ENCODE measurements around the gene MYH6.

MYH6 gene

DNA sequence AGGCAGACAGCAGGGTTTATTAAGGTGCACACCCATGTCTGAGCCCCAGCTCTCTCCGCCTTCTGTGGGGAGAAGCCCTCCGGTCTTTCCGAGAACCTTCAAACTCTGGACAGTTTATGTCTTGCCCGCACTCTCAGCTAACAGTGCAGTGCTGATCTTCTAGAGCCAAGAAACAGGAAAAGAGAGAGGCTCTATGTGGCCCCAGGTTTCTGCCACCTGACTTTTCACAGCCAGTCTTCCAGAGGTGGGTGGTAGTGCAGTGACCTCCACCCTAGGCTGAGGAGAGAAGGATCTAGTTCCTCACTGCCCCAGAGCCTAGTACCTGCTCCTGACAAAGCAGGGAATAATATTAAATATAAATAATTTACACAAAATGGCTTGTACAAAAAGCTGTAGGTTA is 51.4 kb downstream of the MYH6 start:
- H3K4me3 ChIP-seq (ENCODE audit: low read depth, low read length): no peak overlapping the region
- TF ChIP-seq, protein P1, sequence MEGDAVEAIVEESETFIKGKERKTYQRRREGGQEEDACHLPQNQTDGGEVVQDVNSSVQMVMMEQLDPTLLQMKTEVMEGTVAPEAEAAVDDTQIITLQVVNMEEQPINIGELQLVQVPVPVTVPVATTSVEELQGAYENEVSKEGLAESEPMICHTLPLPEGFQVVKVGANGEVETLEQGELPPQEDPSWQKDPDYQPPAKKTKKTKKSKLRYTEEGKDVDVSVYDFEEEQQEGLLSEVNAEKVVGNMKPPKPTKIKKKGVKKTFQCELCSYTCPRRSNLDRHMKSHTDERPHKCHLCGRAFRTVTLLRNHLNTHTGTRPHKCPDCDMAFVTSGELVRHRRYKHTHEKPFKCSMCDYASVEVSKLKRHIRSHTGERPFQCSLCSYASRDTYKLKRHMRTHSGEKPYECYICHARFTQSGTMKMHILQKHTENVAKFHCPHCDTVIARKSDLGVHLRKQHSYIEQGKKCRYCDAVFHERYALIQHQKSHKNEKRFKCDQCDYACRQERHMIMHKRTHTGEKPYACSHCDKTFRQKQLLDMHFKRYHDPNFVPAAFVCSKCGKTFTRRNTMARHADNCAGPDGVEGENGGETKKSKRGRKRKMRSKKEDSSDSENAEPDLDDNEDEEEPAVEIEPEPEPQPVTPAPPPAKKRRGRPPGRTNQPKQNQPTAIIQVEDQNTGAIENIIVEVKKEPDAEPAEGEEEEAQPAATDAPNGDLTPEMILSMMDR (conservative IDR thresholded peaks at IDR 0.05; ENCODE audit: low read depth, low read length): no peak
- no peak for DNase-seq (ENCODE audit: low read depth)

DNA sequence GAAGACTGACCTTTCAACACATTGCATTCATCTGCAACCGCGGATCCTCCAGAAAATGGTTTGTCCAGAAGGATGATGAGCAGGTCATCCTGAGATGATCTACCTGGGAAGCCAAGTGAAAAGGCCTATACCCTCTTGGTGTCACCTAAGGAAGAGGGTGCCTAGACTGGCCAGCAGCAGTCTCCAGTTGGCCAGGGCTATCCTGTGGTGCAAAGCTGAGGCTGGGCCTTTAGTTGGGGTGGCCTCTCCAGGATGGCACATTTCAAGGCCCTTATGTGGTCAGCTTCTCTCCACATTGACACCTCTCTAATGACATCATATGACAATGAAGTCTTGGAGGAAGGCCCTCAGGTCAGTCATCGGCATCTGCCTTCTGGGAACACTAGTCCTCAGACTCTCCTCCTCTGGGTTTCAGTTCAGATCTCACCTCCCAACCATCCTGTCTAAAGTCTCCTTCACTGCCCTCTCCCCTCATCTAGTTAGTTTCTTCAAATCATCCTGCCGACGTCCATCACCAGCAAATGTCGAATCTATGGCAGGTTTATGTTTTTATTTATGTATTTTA is 52.1 kb downstream of the MYH6 start:
- TF ChIP-seq, protein P1 (conservative IDR thresholded peaks at IDR 0.05; ENCODE audit: low read depth, low read length): no peak
- no peak for DNase-seq (ENCODE audit: low read depth)
- H3K4me3 ChIP-seq (ENCODE audit: low read depth, low read length): no peak overlapping the region

DNA sequence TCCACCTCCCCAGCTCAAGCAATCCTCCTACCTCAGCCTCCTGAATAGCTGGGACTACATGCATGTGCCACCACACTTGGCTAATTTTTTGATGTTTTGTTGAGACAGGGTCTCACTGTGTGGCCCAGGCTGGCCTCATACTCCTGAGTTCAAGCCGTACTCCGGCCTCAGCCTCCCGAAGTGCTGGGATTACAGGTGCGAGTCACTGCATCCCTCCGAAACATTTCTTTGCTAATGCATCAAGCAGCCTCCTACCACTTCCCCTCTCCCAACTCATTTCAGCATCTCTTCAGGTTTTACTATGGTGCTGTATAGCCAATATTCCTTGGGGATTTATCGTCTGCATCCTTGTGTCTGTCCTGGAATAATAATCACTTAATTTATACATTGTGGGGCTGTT is 53.1 kb downstream of the MYH6 start:
- TF ChIP-seq, protein P1 (conservative IDR thresholded peaks at IDR 0.05; ENCODE audit: low read depth, low read length): no peak
- no peak for DNase-seq (ENCODE audit: low read depth)
- no peak overlapping the region for H3K4me3 ChIP-seq (ENCODE audit: low read depth, low read length)

DNA sequence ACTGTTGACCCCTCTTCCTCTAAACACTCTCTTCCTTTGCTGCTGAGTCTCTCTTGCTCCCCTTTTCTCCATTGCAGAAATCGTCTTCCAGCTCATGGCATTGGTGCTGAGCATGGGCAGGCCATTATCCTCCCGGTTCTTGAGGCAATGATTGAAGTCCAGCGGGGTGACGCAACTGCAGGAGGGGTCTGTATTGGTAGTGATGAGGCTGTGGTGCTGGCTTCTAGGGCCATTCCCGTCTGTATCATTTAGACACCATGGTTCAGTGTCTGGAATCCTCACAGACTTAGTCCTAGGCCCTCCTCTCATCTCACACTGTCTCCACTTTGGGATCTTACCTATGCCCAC is 54.7 kb downstream of the MYH6 start:
- no peak for DNase-seq (ENCODE audit: low read depth)
- H3K4me3 ChIP-seq (ENCODE audit: low read depth, low read length): no peak overlapping the region
- TF ChIP-seq, protein P1 (conservative IDR thresholded peaks at IDR 0.05; ENCODE audit: low read depth, low read length): no peak

DNA sequence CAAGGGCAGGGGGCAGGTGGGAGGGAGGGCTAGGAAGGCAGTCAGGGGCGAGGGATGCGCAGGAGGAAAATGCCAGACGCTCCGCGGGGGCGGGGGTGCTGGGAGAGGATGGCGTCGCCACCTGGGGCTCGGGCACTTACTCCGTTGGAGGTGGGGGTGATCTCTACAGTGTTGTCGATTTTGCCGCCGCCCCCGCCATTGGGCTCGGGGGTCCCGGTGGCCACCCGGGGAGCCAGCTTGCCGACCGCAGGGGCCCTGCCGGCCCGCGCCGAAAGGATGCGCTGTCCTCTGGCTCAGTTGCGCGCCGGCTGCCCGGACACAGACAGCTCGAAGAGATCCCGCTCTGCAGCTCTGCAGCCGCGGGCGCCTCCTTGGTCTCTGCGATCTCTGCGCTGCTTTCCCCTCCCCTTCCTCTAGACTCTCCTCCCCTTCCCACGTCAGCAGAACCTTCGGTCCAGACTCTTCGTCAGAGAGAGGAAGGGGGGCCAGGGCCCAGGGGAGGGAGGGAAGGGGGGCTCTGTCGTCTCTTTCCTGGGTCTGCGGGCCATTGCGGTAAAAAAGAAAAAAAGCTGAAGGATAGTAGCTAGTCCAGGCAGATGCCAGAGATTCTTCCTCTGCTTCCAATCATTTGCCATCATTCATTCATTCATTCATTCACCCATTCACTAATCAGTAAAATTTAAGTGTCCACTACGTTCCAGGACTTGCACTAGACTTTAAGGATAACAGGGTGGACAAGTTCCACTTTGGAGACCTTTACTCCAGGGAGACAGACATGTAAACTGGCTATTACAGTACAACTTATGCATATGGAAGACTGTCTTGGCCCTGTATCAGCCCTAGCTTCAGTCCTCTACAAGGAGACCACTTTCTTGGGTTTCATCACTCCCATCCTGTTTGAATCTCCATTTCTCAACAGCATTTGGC is 55.3 kb downstream of the MYH6 start, which contains the start of gene SLC22A17:
Gene SLC22A17, minus strand, starts transcription at position 382 of the 927 bp plus-strand sequence.
- DNase-seq (ENCODE audit: low read depth): peak; percentile 92
- H3K4me3 ChIP-seq (ENCODE audit: low read depth, low read length): peak within 1 kb of the TSS; percentile 69
- TF ChIP-seq, protein P1 (conservative IDR thresholded peaks at IDR 0.05; ENCODE audit: low read depth, low read length): no peak

DNA sequence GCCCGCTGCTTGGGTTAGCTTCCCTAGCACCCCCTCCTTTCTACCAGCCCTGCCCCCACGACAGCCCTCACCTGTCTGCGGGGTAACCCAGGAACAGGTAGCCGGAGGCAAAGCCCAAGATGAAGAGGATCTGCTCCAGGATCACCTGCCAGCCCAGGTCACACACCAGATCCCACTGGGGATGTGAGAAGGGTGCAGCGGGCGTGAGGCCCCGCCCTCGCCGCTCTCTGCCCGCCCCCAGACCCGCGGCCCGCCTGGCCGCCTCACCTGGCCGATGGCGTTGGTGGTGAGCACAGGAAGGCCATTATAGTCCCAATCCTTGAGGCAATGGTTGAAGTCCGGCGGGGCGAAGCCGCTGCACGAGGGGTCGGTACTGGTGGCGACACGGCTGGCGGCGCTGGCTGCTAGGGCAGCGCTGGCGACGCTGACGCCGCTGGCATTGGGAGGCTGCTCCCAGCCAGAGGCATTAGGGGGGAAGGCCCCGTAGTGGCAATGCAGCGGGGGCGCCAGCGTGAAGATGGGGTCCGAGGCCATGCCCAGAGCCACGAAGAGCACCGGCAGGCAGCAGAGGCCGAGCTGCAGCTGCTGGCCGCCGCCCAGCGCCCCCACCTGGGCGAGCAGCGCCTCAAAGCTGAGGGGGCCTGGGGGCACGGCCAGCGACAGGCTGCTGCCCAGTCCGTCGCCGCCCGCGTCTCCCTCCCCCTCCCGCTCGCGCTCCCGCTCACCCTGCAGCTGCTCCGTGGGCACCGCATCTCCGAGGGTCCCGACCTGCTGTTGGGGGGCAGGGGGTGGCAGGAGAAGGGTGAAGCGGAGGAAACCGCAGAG is 56.2 kb downstream of the MYH6 start:
- DNase-seq (ENCODE audit: low read depth): no peak
- peak overlapping the region; percentile 69 for H3K4me3 ChIP-seq (ENCODE audit: low read depth, low read length)
- TF ChIP-seq, protein P1 (conservative IDR thresholded peaks at IDR 0.05; ENCODE audit: low read depth, low read length): no peak
